HCT116 (cell line): Measurements from ENCODE around the gene UBQLN4. TPM values are rescaled to one million over a fixed set of nuclear protein-coding genes. Genes with fewer than 3 reads are reported as not detected.

Source experiments
- ATAC-seq: fragments of 200-7000 bp; cut with Tn5 transposase; 2 replicates; pipeline ENCODE4 v1.9.1; 2020; ENCODE audit warnings: mild to moderate bottlenecking, moderate library complexity
- BruUV-seq: library from RNA; stranded (reverse); fragments of 400-500 nt; replicated peaks from 2 replicates; lab custom pipeline; 2021; lab: Mats Ljungman, UMichigan
- CTCF ChIA-PET: fragments of 300-600 bp; sonication (Branson Sonifier 250); formaldehyde crosslinking; loops from one replicate; lab custom pipeline; 2021; ENCODE audit warnings: antibody characterized with exemption; lab: Charles Lee
- POLR2A ChIA-PET: fragments of 300-600, 350-600 bp; sonication (Branson Sonifier 250); formaldehyde crosslinking; loops from one replicate; lab custom pipeline; 2021; ENCODE audit warnings: antibody characterized with exemption; lab: Charles Lee
- RAD21 ChIA-PET, 2 experiments: fragments of 300-600 bp; sonication (Branson Sonifier 250); formaldehyde crosslinking; loops; one replicate each; lab custom pipeline; 2023; ENCODE audit warnings: low total read pairs in 2 of 2; ENCODE audit not compliant: uncharacterized antibody in 2 of 2, unreplicated experiment in 2 of 2, low non-redundant PET in 1 of 2; lab: Charles Lee
- DNase-seq: peaks from one replicate; pipeline ENCODE4 v3.0.0-alpha.2; 2010; ENCODE audit warnings: low read depth, low spot score
- H2AFZ ChIP-seq: fragments of 200-600 bp; shearing (Covaris generic), sonication (generic); 2 replicates; pipeline ENCODE4 v1.6.1; 2017; ENCODE audit warnings: low read depth, mixed run types, mixed read lengths, antibody characterized with exemption, low read length; ENCODE audit not compliant: poor library complexity, severe bottlenecking
- H3K27ac ChIP-seq: 2 replicates; pipeline ENCODE4 v1.5.1; 2012; ENCODE audit warnings: low read depth, low read length
- H3K27me3 ChIP-seq: fragments of 200-600 bp; sonication (generic); 2 replicates; pipeline ENCODE4 v1.6.1; 2016; ENCODE audit warnings: mixed run types, low read length, mixed read lengths; ENCODE audit not compliant: insufficient read depth
- H3K36me3 ChIP-seq, 2 experiments: fragments of 200-500 bp in 1 of 2; fragments of 200-600 bp in 1 of 2; sonication (Bioruptor generic) in 1 of 2; sonication (generic) in 1 of 2; 2 replicates each; pipeline versions ENCODE4 v1.5.1 to v1.6.1; 2014 to 2016; ENCODE audit warnings: low read length in 2 of 2, inconsistent platforms in 1 of 2, mixed read lengths in 1 of 2, mixed run types in 1 of 2; ENCODE audit not compliant: insufficient read depth in 2 of 2, control insufficient read depth in 1 of 2
- H3K4me1 ChIP-seq, 2 experiments: fragments of 200-600 bp in 1 of 2; sonication (generic) in 1 of 2; 2 replicates each; pipeline versions ENCODE4 v1.5.1 to v1.6.1; 2012 to 2017; ENCODE audit warnings: low read length in 2 of 2, inconsistent platforms in 1 of 2, mild to moderate bottlenecking in 1 of 2, mixed read lengths in 1 of 2, mixed run types in 1 of 2, moderate library complexity in 1 of 2; ENCODE audit not compliant: insufficient read depth in 2 of 2, control insufficient read depth in 1 of 2
- H3K4me2 ChIP-seq: fragments of 200-600 bp; sonication (generic); 2 replicates; pipeline ENCODE4 v1.6.1; 2017; ENCODE audit warnings: mixed run types, low read length, mixed read lengths
- H3K4me3 ChIP-seq, 2 experiments: fragments of 200-600 bp in 1 of 2; sonication (generic) in 1 of 2; replicated peaks in 1 of 2; 2 replicates each; pipeline ENCODE4 v1.5.1; 2011 to 2016; ENCODE audit warnings: low read length in 2 of 2, control low read depth in 1 of 2, low read depth in 1 of 2, mild to moderate bottlenecking in 1 of 2, mixed read lengths in 1 of 2, mixed run types in 1 of 2
- H3K79me2 ChIP-seq: fragments of 200-600 bp; sonication (generic); 2 replicates; pipeline ENCODE4 v1.6.1; 2017; ENCODE audit warnings: mild to moderate bottlenecking, mixed run types, low read length, moderate library complexity, mixed read lengths; ENCODE audit not compliant: insufficient read depth
- H3K9ac ChIP-seq: fragments of 200-600 bp; sonication (generic); 2 replicates; pipeline ENCODE4 v1.6.1; 2016; ENCODE audit warnings: low read length, mixed read lengths
- H3K9me2 ChIP-seq: fragments of 200-600 bp; sonication (generic), shearing (Covaris generic); 2 replicates; pipeline ENCODE4 v1.6.1; 2017; ENCODE audit warnings: mixed run types, mild to moderate bottlenecking, moderate library complexity; ENCODE audit not compliant: insufficient read depth
- H3K9me3 ChIP-seq, 2 experiments: fragments of 200-500 bp in 1 of 2; fragments of 200-600 bp in 1 of 2; sonication (Bioruptor generic) in 1 of 2; sonication (generic) in 1 of 2; 2 replicates each; pipeline ENCODE4 v1.6.1; 2014 to 2017; ENCODE audit warnings: low read length in 2 of 2, mixed read lengths in 2 of 2, inconsistent platforms in 1 of 2, low read depth in 1 of 2, mild to moderate bottlenecking in 1 of 2, mixed run types in 1 of 2, moderate library complexity in 1 of 2; ENCODE audit not compliant: control insufficient read depth in 1 of 2, insufficient read depth in 1 of 2
- H4K20me1 ChIP-seq: fragments of 200-600 bp; sonication (generic), shearing (Covaris generic); 2 replicates; pipeline ENCODE4 v1.6.1; 2017; ENCODE audit warnings: mixed run types, mild to moderate bottlenecking, moderate library complexity; ENCODE audit not compliant: insufficient read depth
- ATF3 ChIP-seq: IDR thresholded peaks from 2 replicates; pipeline ENCODE4 v1.6.1; 2012
- EGR1 ChIP-seq: IDR thresholded peaks from 2 replicates; pipeline ENCODE4 v1.6.1; 2012; ENCODE audit warnings: low read depth
- REST ChIP-seq: IDR thresholded peaks from 2 replicates; pipeline ENCODE4 v1.6.1; 2012; ENCODE audit warnings: low read depth
- SRF ChIP-seq: IDR thresholded peaks from 2 replicates; pipeline ENCODE4 v1.6.1; 2012; ENCODE audit warnings: low read depth
- YY1 ChIP-seq: IDR thresholded peaks from 2 replicates; pipeline ENCODE4 v1.6.1; 2011; ENCODE audit warnings: low read length, low read depth, moderate library complexity, mild to moderate bottlenecking; ENCODE audit not compliant: insufficient replicate concordance; ENCODE audit errors: extremely low read depth
- ZFX ChIP-seq: fragments of 450-650 bp; IDR thresholded peaks from 2 replicates; pipeline ENCODE4 v1.6.1; 2017
- intact Hi-C: fragments of 100-400 bp; cut with micrococcal nuclease; formaldehyde crosslinking; loops from 2 replicates; pipeline ENCODE4 v1.10.0; 2022
- total RNA-seq: library from RNA; stranded (reverse); gene quantifications from one replicate; pipeline ENCODE4 v1.2.1, GENCODE V29; 2021; ENCODE audit not compliant: unreplicated experiment

The UBQLN4 gene
- total RNA-seq, 1 experiment from 2014 or later = 68.4 TPM

GRCh38 chr1:156050376-156050775, 3.2 kb downstream of the UBQLN4 start:
- intact Hi-C loops = loop anchor here (5.0 kb wide), 1 partner anchor 108 kb away; the partner anchor contains the start of gene RXFP4
- CTCF ChIA-PET = no interaction called here
- Histone ChIP-seq H3K9ac (no peak overlapping the region), H3K4me2 (no peak overlapping the region), H3K4me1 (peaks cover 3 to 12% of the 10 kb centered on the region in 2 experiments; a peak in 3 of 4 replicates), H4K20me1 (no peaks in the 10 kb centered on the region)
- RAD21 ChIA-PET = no interaction called here
- no peak for ATAC-seq
- TF ChIP-seq EGR1 (no peak), ATF3 (no peak), YY1 (no peak), ZFX (no peak)
- TF ChIP-seq, all 23 proteins: peak for 0
- no peaks in the 10 kb centered on the region for H3K9me2 ChIP-seq
- no peak overlapping the region for H3K4me3 ChIP-seq
- no peak overlapping the region for H2AFZ ChIP-seq
- no peaks in the 10 kb centered on the region for H3K9me3 ChIP-seq
- no peak for DNase-seq
- no peak overlapping the region for H3K27ac ChIP-seq
- no peaks in the 10 kb centered on the region for H3K27me3 ChIP-seq
- POLR2A ChIA-PET = no interaction called here
- peaks cover 16 to 17% of the 10 kb centered on the region in 2 experiments for H3K36me3 ChIP-seq
- peaks cover 29% of the 10 kb centered on the region for H3K79me2 ChIP-seq
- no TSS peak for BruUV-seq

- no peaks in the 10 kb centered on the region for H4K20me1 ChIP-seq
- H3K9me2 ChIP-seq = no peaks in the 10 kb centered on the region
- H3K79me2 ChIP-seq = peaks cover 25% of the 10 kb centered on the region
- H3K9ac ChIP-seq = no peak overlapping the region
- H3K27me3 ChIP-seq = no peaks in the 10 kb centered on the region
- H3K4me2 ChIP-seq = no peak overlapping the region
- no peak for ATAC-seq
- TF ChIP-seq REST = no peak
- no peak for TF ChIP-seq SRF
- TF ChIP-seq, all 23 proteins: peak for 0
- BruUV-seq = no TSS peak
- H3K36me3 ChIP-seq = peaks cover 16 to 20% of the 10 kb centered on the region in 2 experiments
- no peak for DNase-seq
- H3K27ac ChIP-seq = no peak overlapping the region
- no peaks in the 10 kb centered on the region for H3K9me3 ChIP-seq
- H3K4me3 ChIP-seq = no peak overlapping the region
- intact Hi-C loops = no loop called here
- RAD21 ChIA-PET = no interaction called here
- H3K4me1 ChIP-seq = peaks cover 3 to 5% of the 10 kb centered on the region in 2 experiments; a peak in 2 of 4 replicates
- POLR2A ChIA-PET = no interaction called here
- H2AFZ ChIP-seq = no peak overlapping the region
- CTCF ChIA-PET = no interaction called here
Measured at GRCh38 chr1:156048663-156049258, 4.8 kb downstream of the UBQLN4 start.
